SJSA1 (cell line): ENCODE data around the gene VPS13A. TPM values are rescaled to one million over a fixed set of nuclear protein-coding genes. Genes with fewer than 3 reads are reported as not detected.

Experiments used
- total RNA-seq: library from RNA; depleted of rRNA; stranded (reverse); fragments of >200 nt; shearing (Covaris generic); gene quantifications from 2 replicates; pipeline ENCODE4 v1.2.3, GENCODE V29; 2014; rRNA removed

Gene VPS13A
- total RNA-seq, 1 experiment from 2014 or later, result 9.9 TPM

Other genes starting within 250 kb of the VPS13A start
- gene FOXB2, start 157.9 kb upstream of the VPS13A start, total RNA-seq, result not detected in 2 replicates